ENCODE data around the gene CCDC71L.

- no peak for TF ChIP-seq CTCF (IDR thresholded peaks at IDR 0.05)
- TF ChIP-seq ZFX (IDR thresholded peaks at IDR 0.05; ENCODE audit: borderline replicate concordance): no peak
Observed at GRCh38 chr7:106644999-106645398, 16.0 kb downstream of the CCDC71L start.

All from 22Rv1 (cell line).